ACC112 (cell line): ENCODE measurements around the gene LMF1.

Experiments
- H2AFZ ChIP-seq: fragments of 200-600 bp; sonication (generic); one replicate; pipeline ENCODE4 v1.6.0; 2017; ENCODE audit warnings: antibody characterized with exemption, low read length; ENCODE audit not compliant: unreplicated experiment
- H3K27ac ChIP-seq: fragments of 200-600 bp; sonication (generic); 2 replicates; pipeline ENCODE4 v1.5.1; 2014; ENCODE audit warnings: low read depth, mild to moderate bottlenecking, antibody characterized with exemption, low read length, moderate library complexity
- H3K27me3 ChIP-seq: fragments of 200-600 bp; sonication (generic); 2 replicates; pipeline ENCODE4 v1.6.1; 2014; ENCODE audit warnings: mild to moderate bottlenecking, antibody characterized with exemption, low read length, moderate library complexity, mixed read lengths; ENCODE audit not compliant: insufficient read depth
- H3K36me3 ChIP-seq: fragments of 200-600 bp; sonication (generic); 2 replicates; pipeline ENCODE4 v1.6.1; 2016; ENCODE audit warnings: mild to moderate bottlenecking, antibody characterized with exemption, low read length, moderate library complexity, mixed read lengths; ENCODE audit not compliant: insufficient read depth
- H3K4me1 ChIP-seq: fragments of 200-600 bp; sonication (generic); one replicate; pipeline ENCODE4 v1.6.1; 2016; ENCODE audit warnings: low read length, mixed read lengths; ENCODE audit not compliant: insufficient read depth, unreplicated experiment, control insufficient read depth
- H3K4me3 ChIP-seq: fragments of 200-600 bp; sonication (generic); 2 replicates; pipeline ENCODE4 v1.5.1; 2014; ENCODE audit warnings: mild to moderate bottlenecking, low read depth, low read length
- H3K79me2 ChIP-seq: fragments of 200-600 bp; sonication (generic); one replicate; pipeline ENCODE4 v1.6.0; 2016; ENCODE audit warnings: low read length; ENCODE audit not compliant: control insufficient read depth, unreplicated experiment, insufficient read depth

LMF1 gene

DNA sequence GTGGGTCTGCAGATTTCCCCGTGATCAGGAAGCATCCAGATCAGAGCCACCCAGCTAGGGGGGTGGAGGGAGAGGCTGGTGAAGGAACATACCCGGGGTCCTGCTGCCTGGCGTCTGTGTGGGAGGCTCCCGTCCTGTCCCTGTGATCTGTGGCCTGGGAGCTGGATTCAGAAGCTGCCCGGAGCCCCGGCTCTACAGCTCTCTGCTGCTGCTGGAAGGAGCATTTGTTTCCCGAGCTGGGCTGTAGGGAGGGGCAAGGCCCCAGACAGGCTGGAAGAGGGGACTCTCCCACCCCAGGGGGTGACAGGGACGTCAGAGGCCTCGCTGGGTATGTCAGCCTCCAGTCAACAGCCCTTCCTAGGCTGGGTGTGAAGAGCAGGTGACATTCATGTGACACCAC lies 21.0 kb upstream of the LMF1 start:
- Histone ChIP-seq H2AFZ (no peak overlapping the region), H3K4me3 (no peak overlapping the region), H3K27ac (no peak overlapping the region), H3K36me3 (no peaks in the 10 kb centered on the region), H3K4me1 (no peaks in the 10 kb centered on the region), H3K27me3 (peaks cover 11% of the 10 kb centered on the region), H3K79me2 (no peaks in the 10 kb centered on the region)

DNA sequence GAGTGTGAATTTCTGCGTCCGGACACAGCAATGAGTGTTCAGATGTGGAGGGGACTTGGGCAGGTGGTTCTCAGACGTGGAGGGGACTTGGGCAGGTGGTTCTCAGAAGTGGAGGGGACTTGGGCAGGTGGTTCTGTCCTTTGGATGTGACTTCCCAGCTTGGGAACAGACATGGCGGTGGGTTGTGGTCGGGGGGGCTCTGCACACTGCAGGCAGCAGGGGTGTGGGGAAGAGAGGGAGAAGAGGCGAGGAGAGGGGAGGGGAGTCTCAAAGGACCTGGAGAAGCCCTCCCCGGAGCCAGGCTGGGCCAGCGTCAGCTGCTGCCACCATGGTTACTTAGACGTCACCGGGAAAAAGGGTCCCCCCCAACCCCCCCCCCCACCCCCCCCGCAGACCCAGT lies 20.6 kb upstream of the LMF1 start:
- peaks cover 7% of the 10 kb centered on the region; the same call in 1 of the 2 replicates for H3K27me3 ChIP-seq

DNA sequence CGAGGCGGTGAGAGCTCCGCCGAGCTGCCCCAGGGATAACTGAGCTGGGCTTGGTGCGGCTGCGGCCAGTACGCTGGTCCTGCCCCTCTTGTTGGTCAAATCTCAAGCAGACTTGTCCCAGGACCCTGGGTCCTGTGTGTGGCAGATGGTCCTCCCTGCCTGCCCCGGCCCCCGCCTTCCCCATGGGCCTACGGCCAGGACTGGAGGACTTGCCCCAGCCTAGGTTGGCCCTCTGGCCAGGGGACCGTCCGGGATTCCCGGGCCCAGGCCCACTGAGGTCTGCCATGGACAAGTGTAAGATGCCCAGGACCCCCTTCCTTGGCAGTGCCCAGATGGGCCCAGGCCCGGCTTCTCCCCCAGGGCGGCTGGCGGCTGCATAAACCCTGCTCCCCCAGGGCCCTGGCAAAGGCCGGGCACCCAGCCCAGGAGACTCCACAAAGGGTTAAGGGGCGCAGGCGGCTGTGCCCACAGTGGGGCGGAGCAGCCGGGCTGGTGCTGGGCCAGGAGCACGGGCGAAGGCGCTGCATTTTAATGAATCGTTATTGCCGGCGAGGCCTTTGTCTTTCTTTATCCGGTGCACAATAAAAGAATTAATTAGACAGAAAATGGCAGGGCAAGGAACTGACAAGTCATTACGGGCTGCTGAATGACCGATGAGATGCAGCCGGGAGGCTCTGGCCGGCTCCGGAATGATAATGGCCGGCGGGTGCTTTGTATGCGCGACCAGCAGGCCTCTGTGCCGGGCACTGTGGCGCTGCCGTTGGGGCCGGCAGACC lies 19.9 kb upstream of the LMF1 start:
- H3K27ac ChIP-seq: no peak overlapping the region
- peaks cover 3% of the 10 kb centered on the region; the same call in 1 of the 2 replicates for H3K27me3 ChIP-seq
- no peaks in the 10 kb centered on the region for H3K79me2 ChIP-seq
- no peaks in the 10 kb centered on the region for H3K36me3 ChIP-seq
- H3K4me3 ChIP-seq: no peak overlapping the region
- no peak overlapping the region for H2AFZ ChIP-seq
- H3K4me1 ChIP-seq: no peaks in the 10 kb centered on the region

More for the DNA sequence above, 20.6 kb upstream of the LMF1 start:
- H3K4me3 ChIP-seq: no peak overlapping the region
- H3K36me3 ChIP-seq: no peaks in the 10 kb centered on the region
- no peaks in the 10 kb centered on the region for H3K79me2 ChIP-seq
- no peak overlapping the region for H3K27ac ChIP-seq
- no peak overlapping the region for H2AFZ ChIP-seq
- no peaks in the 10 kb centered on the region for H3K4me1 ChIP-seq

DNA sequence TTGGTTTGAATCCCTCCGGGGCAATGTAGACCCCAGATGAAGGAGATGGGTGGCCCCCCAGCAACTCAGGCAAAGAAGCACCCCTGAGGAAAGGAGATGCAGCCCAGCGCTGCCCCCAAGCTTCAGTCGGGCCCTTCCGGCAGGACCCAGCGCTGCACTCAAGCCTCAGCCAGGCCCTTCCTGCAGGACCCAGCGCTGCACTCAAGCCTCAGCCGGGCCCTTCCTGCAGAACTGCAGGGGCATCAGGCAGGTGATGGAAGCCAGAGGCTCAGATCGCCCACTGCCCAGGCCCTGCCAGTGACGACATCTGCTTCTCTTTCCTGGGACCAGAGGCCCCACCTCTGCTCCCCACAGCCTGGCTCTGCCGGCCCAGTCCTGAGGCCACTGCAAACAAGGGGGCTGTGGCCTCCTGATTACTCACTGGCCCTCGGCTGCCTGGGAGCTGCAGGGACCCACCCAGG lies 18.6 kb upstream of the LMF1 start:
- Histone ChIP-seq H2AFZ (no peak overlapping the region), H3K36me3 (no peaks in the 10 kb centered on the region), H3K27ac (no peak overlapping the region), H3K27me3 (no peaks in the 10 kb centered on the region; the same call in 1 of the 2 replicates), H3K4me1 (no peaks in the 10 kb centered on the region), H3K79me2 (no peaks in the 10 kb centered on the region), H3K4me3 (no peak overlapping the region)

DNA sequence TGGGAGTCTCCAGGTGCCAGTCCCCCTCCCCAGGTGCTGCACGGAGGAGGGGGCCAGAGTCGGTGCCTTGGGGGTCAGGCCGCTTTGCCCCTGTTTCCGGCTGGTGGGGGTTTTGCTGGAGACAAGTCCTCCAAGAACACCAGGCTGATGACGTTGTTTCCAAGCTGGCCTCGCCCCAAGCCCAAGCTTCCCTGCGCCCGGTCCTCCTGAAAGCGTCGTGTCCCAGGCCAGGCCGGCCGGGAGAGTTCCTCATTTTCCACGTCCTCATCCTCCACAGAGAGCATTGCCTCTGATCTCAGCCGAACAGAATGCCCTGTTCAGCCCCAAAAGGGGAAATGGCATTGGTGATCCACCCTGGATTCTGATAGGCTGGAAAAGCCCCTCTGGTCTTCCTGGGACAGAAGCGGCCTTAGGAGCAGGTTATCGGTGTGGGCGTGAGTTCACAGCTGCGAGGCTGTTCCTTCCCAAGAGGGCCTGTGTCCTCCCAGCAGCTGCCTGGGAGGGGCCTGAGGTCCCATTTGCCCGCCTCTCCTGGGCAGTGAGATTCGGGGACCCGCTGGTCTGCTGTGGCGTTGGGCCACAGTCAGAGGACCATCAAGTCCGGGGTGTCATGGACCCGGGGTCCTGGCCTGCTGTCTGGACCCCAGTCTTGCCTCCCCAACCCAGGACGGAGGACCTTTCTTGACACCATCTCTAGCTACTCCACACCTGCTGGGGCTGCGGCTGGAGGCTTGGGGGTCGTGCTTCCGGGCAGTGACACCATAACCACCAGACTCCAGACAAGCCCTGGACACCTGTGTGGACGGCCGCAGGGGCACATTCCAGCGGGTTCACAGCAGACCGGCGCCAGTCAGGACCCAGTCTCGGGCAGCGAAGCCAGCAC lies 17.9 kb upstream of the LMF1 start:
- H3K27me3 ChIP-seq: peaks cover 1% of the 10 kb centered on the region; the same call in 1 of the 2 replicates
- H2AFZ ChIP-seq: no peak overlapping the region
- H3K79me2 ChIP-seq: no peaks in the 10 kb centered on the region
- H3K36me3 ChIP-seq: no peaks in the 10 kb centered on the region
- H3K27ac ChIP-seq: no peak overlapping the region
- no peaks in the 10 kb centered on the region for H3K4me1 ChIP-seq
- no peak overlapping the region for H3K4me3 ChIP-seq

DNA sequence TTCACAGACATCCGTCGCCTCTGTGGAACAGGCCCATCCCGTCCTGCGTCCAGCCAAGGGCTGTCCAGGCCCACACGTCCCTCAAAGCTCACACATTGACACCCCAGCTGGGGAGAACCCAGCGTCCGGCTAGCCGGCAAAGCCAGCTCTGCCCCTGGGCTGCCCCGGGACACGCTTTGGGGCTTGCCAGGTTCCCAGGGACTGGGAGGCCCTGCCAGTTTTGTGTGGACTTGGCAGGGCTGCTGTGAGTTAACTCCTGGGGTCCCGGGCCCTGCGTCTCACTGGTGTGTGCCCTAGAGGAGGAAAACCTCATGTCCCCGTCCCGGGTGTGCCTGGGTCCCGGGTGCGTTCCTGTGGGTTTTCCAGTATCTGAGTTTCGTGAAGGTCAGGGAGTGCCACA lies 17.1 kb upstream of the LMF1 start:
- peaks cover 7% of the 10 kb centered on the region for H3K27me3 ChIP-seq
- H3K79me2 ChIP-seq: no peaks in the 10 kb centered on the region
- no peak overlapping the region for H3K4me3 ChIP-seq
- no peak overlapping the region for H2AFZ ChIP-seq
- H3K27ac ChIP-seq: no peak overlapping the region
- H3K4me1 ChIP-seq: no peaks in the 10 kb centered on the region
- no peaks in the 10 kb centered on the region for H3K36me3 ChIP-seq

DNA sequence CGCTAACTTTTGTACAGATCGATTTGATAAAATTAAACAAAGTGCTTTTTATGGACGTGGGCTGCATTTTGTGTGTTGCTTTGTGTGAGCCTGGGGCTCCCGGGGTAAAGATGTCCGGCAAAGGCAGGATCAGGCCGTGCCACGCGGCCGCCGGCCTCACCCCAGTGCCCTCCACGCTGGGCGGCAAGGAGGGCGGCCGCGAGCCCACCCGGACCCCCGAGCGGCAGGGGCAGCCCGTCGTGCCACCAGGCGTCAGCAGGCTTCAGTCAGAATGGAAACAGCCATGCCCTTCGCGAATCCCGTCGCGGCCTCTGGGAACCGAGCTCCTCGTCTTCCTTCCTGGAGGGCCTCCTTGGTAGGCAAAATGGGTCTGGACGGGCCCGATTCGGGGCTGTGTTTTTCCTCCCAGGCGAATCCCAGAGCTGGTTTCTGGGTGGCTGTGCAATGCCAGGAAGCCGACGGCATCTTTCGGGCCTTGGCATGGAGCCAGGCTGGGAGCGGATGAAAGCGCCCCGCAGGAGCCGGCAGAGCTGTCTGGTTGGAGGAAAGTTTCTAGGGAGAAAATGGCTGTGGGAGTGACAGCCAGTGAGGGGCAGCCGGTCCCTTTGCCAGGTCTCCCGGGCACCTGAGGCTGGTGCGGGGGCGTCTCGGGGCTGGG lies 16.3 kb upstream of the LMF1 start:
- peaks cover 16% of the 10 kb centered on the region for H3K27me3 ChIP-seq
- H3K36me3 ChIP-seq: no peaks in the 10 kb centered on the region
- H3K79me2 ChIP-seq: no peaks in the 10 kb centered on the region
- no peak overlapping the region for H3K4me3 ChIP-seq
- H3K27ac ChIP-seq: no peak overlapping the region
- no peak overlapping the region for H2AFZ ChIP-seq
- no peaks in the 10 kb centered on the region for H3K4me1 ChIP-seq

DNA sequence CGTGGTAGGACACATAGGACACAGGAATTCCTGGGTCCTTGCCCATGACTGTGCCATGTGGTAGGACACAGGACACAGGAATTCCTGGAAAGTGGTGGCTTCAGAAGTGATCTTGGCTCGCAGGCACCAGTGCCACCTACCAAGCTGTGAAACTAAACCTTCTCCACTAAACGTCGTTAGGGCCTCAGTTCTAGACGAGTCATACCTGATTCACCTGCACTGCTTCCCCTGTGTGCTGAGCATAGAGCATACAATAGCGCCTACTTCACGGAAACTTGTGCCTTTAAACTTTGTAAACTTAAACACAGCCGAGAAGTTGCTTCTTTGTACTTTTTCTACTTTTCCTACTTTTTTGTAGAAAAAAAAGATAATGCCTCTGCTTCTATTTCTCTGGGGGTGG lies 15.6 kb upstream of the LMF1 start:
- H3K36me3 ChIP-seq: no peaks in the 10 kb centered on the region
- H3K4me3 ChIP-seq: no peak overlapping the region
- peaks cover 19% of the 10 kb centered on the region for H3K27me3 ChIP-seq
- no peaks in the 10 kb centered on the region for H3K79me2 ChIP-seq
- H3K4me1 ChIP-seq: no peaks in the 10 kb centered on the region
- no peak overlapping the region for H3K27ac ChIP-seq
- no peak overlapping the region for H2AFZ ChIP-seq

DNA sequence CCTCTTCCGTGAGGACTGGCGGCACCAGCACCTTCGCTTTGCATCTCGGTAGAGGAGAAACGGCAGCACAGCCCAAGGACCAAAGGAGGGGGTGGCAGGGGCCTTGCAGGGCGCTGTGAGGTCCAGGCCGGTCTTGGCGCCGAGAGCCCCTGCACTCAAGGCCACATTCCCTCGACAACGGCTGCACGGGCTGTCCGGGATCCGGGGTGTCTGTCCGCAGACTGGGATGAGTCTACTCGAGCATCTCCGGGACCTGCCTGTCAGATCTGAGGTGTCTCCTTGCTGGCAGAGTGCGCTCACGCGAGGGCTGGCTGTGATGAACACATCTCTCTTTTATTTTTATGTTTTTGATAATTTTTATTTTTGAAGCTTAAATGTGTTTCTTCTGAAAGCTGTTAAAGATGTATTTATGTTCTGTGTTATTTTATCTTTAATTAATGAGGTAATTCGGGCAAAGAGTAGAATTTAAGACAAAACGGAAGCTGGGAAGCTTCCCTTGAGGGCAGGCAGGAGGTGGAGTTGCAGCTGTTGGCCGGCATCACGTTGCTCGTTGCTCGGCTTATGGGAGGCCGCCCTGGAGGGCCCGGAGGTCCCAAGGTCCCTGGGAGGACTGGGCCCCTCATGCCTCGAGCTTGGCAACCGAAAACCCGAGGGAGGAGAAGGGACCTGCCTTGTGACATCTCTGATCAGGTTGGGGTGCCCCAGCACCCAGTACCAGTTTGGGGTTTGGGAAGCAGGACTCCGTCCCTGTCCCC lies 15.0 kb upstream of the LMF1 start:
- no peaks in the 10 kb centered on the region for H3K36me3 ChIP-seq
- peaks cover 22% of the 10 kb centered on the region for H3K27me3 ChIP-seq

More for the DNA sequence above, 15.0 kb upstream of the LMF1 start:
- Histone ChIP-seq H2AFZ (no peak overlapping the region), H3K79me2 (no peaks in the 10 kb centered on the region), H3K27ac (no peak overlapping the region), H3K4me1 (no peaks in the 10 kb centered on the region), H3K4me3 (no peak overlapping the region)
